Cardiac fibroblast (primary cell): ENCODE results near the gene PAIP2B.
A peak's percentile ranks its signal among the peaks of the same experiment; 100 is the strongest.
"Not testable (repeated sequence)": the region's sequence is repeated elsewhere in the genome, so short reads cannot be mapped to it uniquely, and the experiment has no call there.

Source experiments
- DNase-seq, 2 donors: peaks; one replicate each; pipeline versions ENCODE4 v3.0.0 to v3.0.0-alpha.2; 2010; ENCODE audit warnings: low read depth in 2 of 2
- H3K4me3 ChIP-seq, 2 donors: replicated peaks in 1 of 2; 1 replicate in 1 of 2; 2 replicates in 1 of 2; pipeline ENCODE4 v1.5.1; 2011; ENCODE audit warnings: low read depth in 2 of 2, low read length in 2 of 2, mild to moderate bottlenecking in 2 of 2, moderate library complexity in 1 of 2
- CTCF ChIP-seq: IDR thresholded peaks from one replicate; pipeline ENCODE4 v1.5.1; 2011; ENCODE audit warnings: low read depth, mild to moderate bottlenecking, low read length, inconsistent platforms

The PAIP2B gene

DNA sequence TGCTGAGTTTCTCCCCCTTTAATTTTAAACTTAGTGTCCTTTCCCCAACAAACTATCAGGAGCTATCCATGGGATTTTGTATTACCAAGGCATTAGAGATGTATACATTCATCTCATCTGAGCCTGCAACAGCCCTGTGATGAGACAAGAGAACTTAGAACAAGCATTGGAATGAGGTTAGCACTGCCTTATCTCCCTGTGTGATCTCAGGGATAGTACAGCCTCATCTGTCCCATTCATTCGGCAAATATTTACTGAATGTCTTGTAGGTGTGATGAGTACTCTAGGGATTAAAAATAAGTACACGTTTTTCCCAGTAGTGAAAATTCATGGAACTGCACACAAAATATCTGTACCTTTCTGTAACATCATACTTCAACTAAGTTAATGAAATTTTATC, 45.6 kb downstream of the PAIP2B start:
- peak in 1 of 2 donors; percentile 6 for DNase-seq
- H3K4me3 ChIP-seq, result no peak overlapping the region
- TF ChIP-seq CTCF, result no peak

DNA sequence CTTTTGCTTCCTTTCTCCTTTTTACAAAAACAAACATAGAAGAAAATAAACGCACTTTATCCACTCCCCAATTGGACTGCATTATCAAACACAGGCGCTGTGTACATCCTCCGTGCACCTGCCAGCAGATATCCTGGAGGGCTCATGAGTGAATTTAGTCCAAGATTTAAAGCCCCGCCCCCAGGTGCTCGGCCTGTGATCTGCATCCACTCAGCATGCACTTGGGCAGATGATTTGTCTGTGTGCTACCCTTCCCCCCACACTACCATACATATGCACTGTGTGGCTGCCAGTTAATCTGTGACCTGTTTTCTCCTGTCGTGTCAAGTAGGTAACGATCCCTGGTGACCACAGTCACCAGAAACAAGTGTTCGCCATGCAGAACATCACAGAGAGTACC, 48.1 kb downstream of the PAIP2B start:
- not testable (repeated sequence) for H3K4me3 ChIP-seq, DNase-seq

- H3K4me3 ChIP-seq, result no peak overlapping the region
- DNase-seq, result no peak
- no peak for TF ChIP-seq CTCF
Observed at GRCh38 chr2:71174207-71174606, 52.7 kb downstream of the PAIP2B start.

DNA sequence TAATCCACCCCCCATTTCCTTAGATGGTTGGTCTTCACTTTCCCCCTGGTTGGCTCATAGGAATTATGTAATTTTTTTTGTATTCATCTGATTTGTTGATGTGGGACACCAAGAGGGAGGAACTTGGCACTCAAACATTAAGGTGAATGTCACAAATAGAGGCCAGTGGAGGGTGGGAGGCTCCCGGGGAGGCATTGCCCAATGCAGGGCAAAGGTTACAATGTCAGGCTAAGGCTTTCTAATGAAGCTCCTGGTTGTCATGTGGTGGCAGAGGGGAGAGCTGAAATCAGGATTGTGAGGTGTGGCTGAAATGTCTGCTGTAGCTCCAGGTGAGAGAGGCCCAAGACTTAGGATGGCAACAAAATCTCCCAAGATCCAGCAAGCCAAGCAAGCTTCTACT, 53.8 kb downstream of the PAIP2B start:
- no peak for TF ChIP-seq CTCF
- no peak overlapping the region for H3K4me3 ChIP-seq
- DNase-seq, result no peak

DNA sequence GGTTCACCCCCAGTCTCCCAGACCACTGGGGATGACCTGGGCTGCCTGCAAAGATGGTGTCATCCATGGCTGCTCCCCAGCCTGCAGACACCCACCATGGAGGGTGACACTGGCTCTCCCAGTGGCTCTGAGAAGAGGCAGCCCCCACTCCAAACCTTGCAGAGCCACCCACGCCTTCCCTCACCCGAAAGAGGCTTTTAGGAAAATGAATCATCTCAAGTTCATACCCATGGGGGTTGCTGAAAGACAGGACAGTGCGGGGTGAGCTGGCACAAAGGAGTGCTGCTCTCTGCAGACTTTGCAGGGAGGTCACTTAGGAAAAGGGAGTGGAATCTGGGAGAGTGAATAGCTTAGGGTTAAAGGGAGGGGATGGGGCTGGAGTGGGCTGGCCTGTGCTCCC, 60.1 kb downstream of the PAIP2B start:
- peak in 1 of 2 donors; percentile 23 for DNase-seq
- H3K4me3 ChIP-seq, result no peak overlapping the region
- no peak for TF ChIP-seq CTCF

DNA sequence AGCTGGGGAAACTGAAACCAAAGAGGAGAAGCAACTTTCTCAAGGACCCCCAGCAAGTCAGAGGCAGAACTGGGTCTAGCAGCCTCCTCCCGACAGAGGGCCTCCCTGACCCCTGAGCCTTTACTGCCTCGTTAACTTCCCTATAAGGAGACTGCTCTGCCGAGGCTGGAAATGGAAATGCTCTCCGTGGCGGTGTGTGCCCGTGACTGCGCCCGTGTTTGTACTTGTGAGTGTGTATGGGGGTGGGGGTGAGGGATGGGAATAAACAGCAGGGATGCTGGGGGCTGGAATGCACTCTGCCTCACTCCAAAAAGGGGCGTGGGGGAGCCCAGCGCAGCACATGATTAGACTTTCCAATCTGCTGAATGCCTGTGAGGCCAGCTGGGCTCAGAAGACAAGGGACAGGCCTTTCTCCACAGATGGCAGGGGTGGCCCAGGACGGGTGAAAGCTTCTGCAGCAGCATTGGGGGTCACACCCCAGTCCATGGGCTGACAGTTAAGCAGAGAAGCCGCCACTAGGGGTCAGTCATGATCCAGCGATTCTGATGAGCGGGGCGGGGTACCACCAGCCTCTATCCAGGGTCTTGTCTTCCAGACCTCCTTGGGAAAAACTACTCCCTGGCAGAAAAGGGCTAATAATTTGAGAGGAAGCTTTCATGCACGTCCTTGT, 69.6 kb downstream of the PAIP2B start:
- peak; percentile 33 to 42 for DNase-seq
- peak; percentile 80 for TF ChIP-seq CTCF
- peak overlapping the region; percentile 6 to 36 for H3K4me3 ChIP-seq

DNA sequence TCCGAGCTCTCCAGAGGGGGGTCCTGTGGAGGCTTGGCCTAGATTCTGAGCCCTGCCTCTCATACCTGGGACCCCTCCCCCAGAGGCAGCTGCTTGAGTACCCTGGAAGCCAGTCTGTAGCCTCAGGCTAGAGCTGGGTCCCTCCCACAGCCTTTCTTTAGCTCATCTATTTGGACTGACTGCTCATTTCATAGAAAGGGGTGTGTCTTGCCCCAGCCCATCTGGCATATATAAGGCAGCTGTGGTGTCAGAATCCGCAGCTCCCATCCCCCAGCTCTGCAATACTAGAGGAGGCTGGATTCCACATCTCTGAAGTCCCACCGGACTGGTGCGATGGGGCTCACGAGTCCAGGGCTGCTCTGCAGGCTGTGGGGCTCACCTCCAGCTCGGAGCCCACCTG, 70.3 kb downstream of the PAIP2B start:
- no peak for TF ChIP-seq CTCF
- H3K4me3 ChIP-seq, result peak overlapping the region in 1 of 2 donors; percentile 36
- peak; percentile 13 to 49 for DNase-seq
